ENCODE data around the gene PAH. TPM values are rescaled to one million over a fixed set of nuclear protein-coding genes. Genes with fewer than 3 reads are reported as not detected.

Gene PAH
- total RNA-seq, 1 donor from 2014 or later, result not detected

GRCh38 chr12:102912258-102912657, 4.8 kb downstream of the PAH start:
- no peak for DNase-seq (ENCODE audit: low spot score in 2 of 2, unreplicated experiment in 2 of 2)
- Mint-ChIP-seq H3K9me3 (no peaks in the 10 kb centered on the region), H3K4me1 (no peaks in the 10 kb centered on the region), H3K36me3 (no peaks in the 10 kb centered on the region), H3K27me3 (ENCODE audit: low read depth) (peaks cover 42% of the 10 kb centered on the region), H3K27ac (no peak overlapping the region), H3K4me3 (no peak overlapping the region)
- TF ChIP-seq CTCF (IDR thresholded peaks at IDR 0.05; ENCODE audit: unreplicated experiment), result no peak

GRCh38 chr12:102911320-102911719, 5.7 kb downstream of the PAH start:
- Mint-ChIP-seq H3K36me3 (no peaks in the 10 kb centered on the region), H3K9me3 (no peaks in the 10 kb centered on the region), H3K27me3 (ENCODE audit: low read depth) (peaks cover 40% of the 10 kb centered on the region), H3K4me3 (no peak overlapping the region), H3K27ac (no peak overlapping the region), H3K4me1 (no peaks in the 10 kb centered on the region)
- DNase-seq (ENCODE audit: low spot score in 2 of 2, unreplicated experiment in 2 of 2), result no peak
- TF ChIP-seq CTCF (IDR thresholded peaks at IDR 0.05; ENCODE audit: unreplicated experiment), result no peak

GRCh38 chr12:102910792-102911191, 6.3 kb downstream of the PAH start:
- peaks cover 36% of the 10 kb centered on the region for H3K27me3 Mint-ChIP-seq (ENCODE audit: low read depth)
- no peak overlapping the region for H3K27ac Mint-ChIP-seq
- DNase-seq (ENCODE audit: low spot score in 2 of 2, unreplicated experiment in 2 of 2), result no peak
- H3K9me3 Mint-ChIP-seq, result no peaks in the 10 kb centered on the region
- H3K36me3 Mint-ChIP-seq, result no peaks in the 10 kb centered on the region
- H3K4me3 Mint-ChIP-seq, result no peak overlapping the region
- no peaks in the 10 kb centered on the region for H3K4me1 Mint-ChIP-seq
- TF ChIP-seq CTCF (IDR thresholded peaks at IDR 0.05; ENCODE audit: unreplicated experiment), result no peak

- TF ChIP-seq CTCF (IDR thresholded peaks at IDR 0.05; ENCODE audit: unreplicated experiment), result no peak
- DNase-seq (ENCODE audit: low spot score in 2 of 2, unreplicated experiment in 2 of 2), result no peak
- no peaks in the 10 kb centered on the region for H3K9me3 Mint-ChIP-seq
These were observed 6.9 kb downstream of the PAH start for GRCh38 chr12:102910137-102910536.

DNA sequence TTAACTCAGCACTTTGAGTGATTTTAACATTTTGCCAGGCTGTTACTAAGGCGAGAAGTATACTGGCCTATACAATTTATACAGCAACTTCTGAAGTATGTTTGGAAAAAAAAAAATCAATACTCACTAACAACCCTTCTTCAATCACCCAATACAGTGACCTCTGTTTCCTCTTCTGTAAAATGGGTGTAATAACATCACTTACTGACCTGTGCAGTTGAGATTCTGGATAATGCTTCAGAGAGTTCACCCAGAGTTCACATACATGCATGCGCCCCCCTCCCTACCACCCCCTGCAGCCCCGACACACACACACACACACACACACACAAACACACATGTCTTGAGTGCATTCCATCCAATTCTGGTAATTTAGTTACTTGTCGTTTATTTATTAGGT, 9.1 kb downstream of the PAH start:
- no peak overlapping the region for H3K27ac Mint-ChIP-seq
- TF ChIP-seq CTCF (IDR thresholded peaks at IDR 0.05; ENCODE audit: unreplicated experiment), result no peak
- peaks cover 31% of the 10 kb centered on the region for H3K27me3 Mint-ChIP-seq (ENCODE audit: low read depth)
- DNase-seq (ENCODE audit: low spot score in 2 of 2, unreplicated experiment in 2 of 2), result no peak
- no peaks in the 10 kb centered on the region for H3K36me3 Mint-ChIP-seq
- no peaks in the 10 kb centered on the region for H3K4me1 Mint-ChIP-seq
- no peak overlapping the region for H3K4me3 Mint-ChIP-seq
- no peaks in the 10 kb centered on the region for H3K9me3 Mint-ChIP-seq

More at GRCh38 chr12:102910137-102910536, 6.9 kb downstream of the PAH start:
- H3K27ac Mint-ChIP-seq, result no peak overlapping the region
- no peak overlapping the region for H3K4me3 Mint-ChIP-seq
- H3K4me1 Mint-ChIP-seq, result no peaks in the 10 kb centered on the region
- peaks cover 35% of the 10 kb centered on the region for H3K27me3 Mint-ChIP-seq (ENCODE audit: low read depth)
- no peaks in the 10 kb centered on the region for H3K36me3 Mint-ChIP-seq

- no peak for DNase-seq (ENCODE audit: low spot score in 2 of 2, unreplicated experiment in 2 of 2)
- no peak overlapping the region for H3K27ac Mint-ChIP-seq
- peaks cover 37% of the 10 kb centered on the region for H3K27me3 Mint-ChIP-seq (ENCODE audit: low read depth)
- no peak for TF ChIP-seq CTCF (IDR thresholded peaks at IDR 0.05; ENCODE audit: unreplicated experiment)
- H3K36me3 Mint-ChIP-seq, result no peaks in the 10 kb centered on the region
- no peak overlapping the region for H3K4me3 Mint-ChIP-seq
- H3K9me3 Mint-ChIP-seq, result no peaks in the 10 kb centered on the region
- H3K4me1 Mint-ChIP-seq, result no peaks in the 10 kb centered on the region
These were observed 11.8 kb downstream of the PAH start for GRCh38 chr12:102905229-102905628.

Data from mesothelial cell of epicardium (in vitro differentiated cells).